ENCODE measurements around the gene INTS2. TPM values are rescaled to one million over a fixed set of nuclear protein-coding genes. Genes with fewer than 3 reads are reported as not detected.

INTS2 gene
- polyA plus RNA-seq, 2 of the 4 experiments (the other 2 are of a cell fraction): 14.0 to 35.0 TPM

DNA sequence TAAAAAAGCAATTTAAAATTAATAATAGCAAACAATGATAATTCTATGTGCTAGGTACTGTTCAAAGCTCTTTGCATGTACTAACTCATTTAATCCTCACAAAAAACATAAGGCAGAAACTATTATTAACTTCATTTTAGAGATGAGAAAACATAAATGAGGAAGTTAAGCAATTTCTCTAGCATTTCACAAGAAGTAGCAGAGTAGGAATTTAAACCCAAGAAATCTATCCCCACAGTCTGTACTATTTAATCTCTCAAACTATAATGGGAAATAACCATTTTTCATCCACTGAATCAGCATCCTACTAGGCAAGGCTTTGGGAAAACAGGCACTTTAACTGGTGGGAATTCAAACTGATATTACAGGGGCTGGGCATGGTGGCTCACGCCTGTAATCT lies 42.2 kb upstream of the INTS2 start:
- ATAC-seq (no peak), FAIRE-seq (no peak), DNase-seq (ENCODE audit: low read depth in 1 of 2, low spot score in 1 of 2) (no peak)
- Histone ChIP-seq H3K9me3 (no peaks in the 10 kb centered on the region), H3K4me3 (no peak overlapping the region), H3K27ac (no peak overlapping the region), H3K4me2 (no peak overlapping the region), H3K4me1 (no peaks in the 10 kb centered on the region)
- POLR2A ChIA-PET: no interaction called here
- WGBS (ENCODE audit: missing lambda C conversion rate): 88% methylated on average over 1 of the region's 1 CpG
- no peak for TF ChIP-seq ZC3H11A (IDR thresholded peaks at IDR 0.05)
- no peak for TF ChIP-seq GATA3 (IDR thresholded peaks at IDR 0.05; ENCODE audit: borderline replicate concordance)
- no peak for TF ChIP-seq ZSCAN20 (CRISPR knock-in tag; IDR thresholded peaks at IDR 0.05)
- no peak for TF ChIP-seq ZFP36 (IDR thresholded peaks at IDR 0.05; ENCODE audit: borderline replicate concordance, partially characterized antibody)
- no peak for TF ChIP-seq MYC (IDR thresholded peaks at IDR 0.05; ENCODE audit: borderline replicate concordance, low read length)
- no peak for TF ChIP-seq HOXA7 (CRISPR knock-in tag; IDR thresholded peaks at IDR 0.05)
- TF ChIP-seq RARB (CRISPR knock-in tag; IDR thresholded peaks at IDR 0.05): no peak
- TF ChIP-seq NR3C1 (IDR thresholded peaks at IDR 0.05): no peak
- TF ChIP-seq FOXS1 (CRISPR knock-in tag; IDR thresholded peaks at IDR 0.05): no peak
- TF ChIP-seq TFCP2L1 (CRISPR knock-in tag; IDR thresholded peaks at IDR 0.05): no peak
- TF ChIP-seq FOSL2 (IDR thresholded peaks at IDR 0.05): no peak
- no peak for TF ChIP-seq FOSL2 (CRISPR knock-in tag; IDR thresholded peaks at IDR 0.05)
- no peak for TF ChIP-seq NFE2L2 (conservative IDR thresholded peaks at IDR 0.05; ENCODE audit: low read length)
- TF ChIP-seq EP300 (IDR thresholded peaks at IDR 0.05): no peak
- no peak for TF ChIP-seq BHLHE40 (IDR thresholded peaks at IDR 0.05; ENCODE audit: low read depth, low read length)
- CTCF ChIA-PET: interaction anchor here (1.0 to 2.7 kb wide), 2 partner anchors 11 to 30 kb away, joined by 3 to 7 read pairs; no protein-coding TSS in a partner anchor

DNA sequence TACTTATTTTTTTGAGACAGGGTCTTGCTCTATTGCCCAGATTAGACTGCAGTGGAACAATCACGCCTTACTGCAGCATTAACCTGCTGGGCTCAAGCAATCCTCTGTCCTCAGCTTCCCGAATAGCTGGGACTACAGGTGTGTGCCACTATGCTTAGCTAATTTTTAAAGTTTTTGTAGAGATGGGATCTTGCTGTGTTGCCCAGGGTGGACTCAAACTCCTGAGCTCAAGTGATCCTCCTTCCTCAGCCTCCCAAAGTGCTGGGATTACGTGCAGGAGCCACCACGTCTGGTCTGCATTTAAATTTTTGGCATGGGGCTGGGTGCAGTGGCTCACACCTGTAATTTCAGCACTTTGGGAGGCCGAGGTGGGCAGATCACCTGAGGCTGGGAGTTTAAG lies 41.0 kb upstream of the INTS2 start:
- POLR2A ChIA-PET: no interaction called here
- CTCF ChIA-PET: interaction anchor here (2.7 kb wide), 1 partner anchor 12 kb away, joined by 7 read pairs; no protein-coding TSS in a partner anchor
- WGBS (ENCODE audit: missing lambda C conversion rate): 91% methylated on average over 5 of the region's 5 CpGs

More for the DNA sequence above, 41.0 kb upstream of the INTS2 start:
- Histone ChIP-seq H3K4me1 (no peaks in the 10 kb centered on the region), H3K9me3 (no peaks in the 10 kb centered on the region), H3K4me2 (no peak overlapping the region), H3K27ac (no peak overlapping the region), H3K4me3 (no peak overlapping the region)
- DNase-seq (ENCODE audit: low read depth in 1 of 2, low spot score in 1 of 2) (no peak), ATAC-seq (no peak), FAIRE-seq (no peak)
- TF ChIP-seq, protein P1, sequence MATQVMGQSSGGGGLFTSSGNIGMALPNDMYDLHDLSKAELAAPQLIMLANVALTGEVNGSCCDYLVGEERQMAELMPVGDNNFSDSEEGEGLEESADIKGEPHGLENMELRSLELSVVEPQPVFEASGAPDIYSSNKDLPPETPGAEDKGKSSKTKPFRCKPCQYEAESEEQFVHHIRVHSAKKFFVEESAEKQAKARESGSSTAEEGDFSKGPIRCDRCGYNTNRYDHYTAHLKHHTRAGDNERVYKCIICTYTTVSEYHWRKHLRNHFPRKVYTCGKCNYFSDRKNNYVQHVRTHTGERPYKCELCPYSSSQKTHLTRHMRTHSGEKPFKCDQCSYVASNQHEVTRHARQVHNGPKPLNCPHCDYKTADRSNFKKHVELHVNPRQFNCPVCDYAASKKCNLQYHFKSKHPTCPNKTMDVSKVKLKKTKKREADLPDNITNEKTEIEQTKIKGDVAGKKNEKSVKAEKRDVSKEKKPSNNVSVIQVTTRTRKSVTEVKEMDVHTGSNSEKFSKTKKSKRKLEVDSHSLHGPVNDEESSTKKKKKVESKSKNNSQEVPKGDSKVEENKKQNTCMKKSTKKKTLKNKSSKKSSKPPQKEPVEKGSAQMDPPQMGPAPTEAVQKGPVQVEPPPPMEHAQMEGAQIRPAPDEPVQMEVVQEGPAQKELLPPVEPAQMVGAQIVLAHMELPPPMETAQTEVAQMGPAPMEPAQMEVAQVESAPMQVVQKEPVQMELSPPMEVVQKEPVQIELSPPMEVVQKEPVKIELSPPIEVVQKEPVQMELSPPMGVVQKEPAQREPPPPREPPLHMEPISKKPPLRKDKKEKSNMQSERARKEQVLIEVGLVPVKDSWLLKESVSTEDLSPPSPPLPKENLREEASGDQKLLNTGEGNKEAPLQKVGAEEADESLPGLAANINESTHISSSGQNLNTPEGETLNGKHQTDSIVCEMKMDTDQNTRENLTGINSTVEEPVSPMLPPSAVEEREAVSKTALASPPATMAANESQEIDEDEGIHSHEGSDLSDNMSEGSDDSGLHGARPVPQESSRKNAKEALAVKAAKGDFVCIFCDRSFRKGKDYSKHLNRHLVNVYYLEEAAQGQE (IDR thresholded peaks at IDR 0.05): no peak
- TF ChIP-seq ZNF302 (CRISPR knock-in tag; IDR thresholded peaks at IDR 0.05) (no peak), MAZ (IDR thresholded peaks at IDR 0.05; ENCODE audit: borderline replicate concordance, low read depth, low read length) (no peak), KDM5A (IDR thresholded peaks at IDR 0.05) (no peak), MYC (IDR thresholded peaks at IDR 0.05; ENCODE audit: borderline replicate concordance, low read length) (no peak), MAFK (IDR thresholded peaks at IDR 0.05; ENCODE audit: partially characterized antibody) (no peak)
- TF ChIP-seq, protein P2, sequence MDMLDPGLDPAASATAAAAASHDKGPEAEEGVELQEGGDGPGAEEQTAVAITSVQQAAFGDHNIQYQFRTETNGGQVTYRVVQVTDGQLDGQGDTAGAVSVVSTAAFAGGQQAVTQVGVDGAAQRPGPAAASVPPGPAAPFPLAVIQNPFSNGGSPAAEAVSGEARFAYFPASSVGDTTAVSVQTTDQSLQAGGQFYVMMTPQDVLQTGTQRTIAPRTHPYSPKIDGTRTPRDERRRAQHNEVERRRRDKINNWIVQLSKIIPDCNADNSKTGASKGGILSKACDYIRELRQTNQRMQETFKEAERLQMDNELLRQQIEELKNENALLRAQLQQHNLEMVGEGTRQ (IDR thresholded peaks at IDR 0.05): no peak
- TF ChIP-seq, protein P3, sequence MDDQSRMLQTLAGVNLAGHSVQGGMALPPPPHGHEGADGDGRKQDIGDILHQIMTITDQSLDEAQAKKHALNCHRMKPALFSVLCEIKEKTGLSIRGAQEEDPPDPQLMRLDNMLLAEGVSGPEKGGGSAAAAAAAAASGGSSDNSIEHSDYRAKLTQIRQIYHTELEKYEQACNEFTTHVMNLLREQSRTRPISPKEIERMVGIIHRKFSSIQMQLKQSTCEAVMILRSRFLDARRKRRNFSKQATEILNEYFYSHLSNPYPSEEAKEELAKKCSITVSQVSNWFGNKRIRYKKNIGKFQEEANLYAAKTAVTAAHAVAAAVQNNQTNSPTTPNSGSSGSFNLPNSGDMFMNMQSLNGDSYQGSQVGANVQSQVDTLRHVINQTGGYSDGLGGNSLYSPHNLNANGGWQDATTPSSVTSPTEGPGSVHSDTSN (IDR thresholded peaks at IDR 0.05): no peak
- TF ChIP-seq, protein P4, sequence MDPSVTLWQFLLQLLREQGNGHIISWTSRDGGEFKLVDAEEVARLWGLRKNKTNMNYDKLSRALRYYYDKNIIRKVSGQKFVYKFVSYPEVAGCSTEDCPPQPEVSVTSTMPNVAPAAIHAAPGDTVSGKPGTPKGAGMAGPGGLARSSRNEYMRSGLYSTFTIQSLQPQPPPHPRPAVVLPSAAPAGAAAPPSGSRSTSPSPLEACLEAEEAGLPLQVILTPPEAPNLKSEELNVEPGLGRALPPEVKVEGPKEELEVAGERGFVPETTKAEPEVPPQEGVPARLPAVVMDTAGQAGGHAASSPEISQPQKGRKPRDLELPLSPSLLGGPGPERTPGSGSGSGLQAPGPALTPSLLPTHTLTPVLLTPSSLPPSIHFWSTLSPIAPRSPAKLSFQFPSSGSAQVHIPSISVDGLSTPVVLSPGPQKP (IDR thresholded peaks at IDR 0.05; ENCODE audit: low read depth, low read length): no peak
- TF ChIP-seq, protein P5, sequence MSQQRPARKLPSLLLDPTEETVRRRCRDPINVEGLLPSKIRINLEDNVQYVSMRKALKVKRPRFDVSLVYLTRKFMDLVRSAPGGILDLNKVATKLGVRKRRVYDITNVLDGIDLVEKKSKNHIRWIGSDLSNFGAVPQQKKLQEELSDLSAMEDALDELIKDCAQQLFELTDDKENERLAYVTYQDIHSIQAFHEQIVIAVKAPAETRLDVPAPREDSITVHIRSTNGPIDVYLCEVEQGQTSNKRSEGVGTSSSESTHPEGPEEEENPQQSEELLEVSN (IDR thresholded peaks at IDR 0.05; ENCODE audit: borderline replicate concordance, low read depth): no peak
- TF ChIP-seq, protein P6, sequence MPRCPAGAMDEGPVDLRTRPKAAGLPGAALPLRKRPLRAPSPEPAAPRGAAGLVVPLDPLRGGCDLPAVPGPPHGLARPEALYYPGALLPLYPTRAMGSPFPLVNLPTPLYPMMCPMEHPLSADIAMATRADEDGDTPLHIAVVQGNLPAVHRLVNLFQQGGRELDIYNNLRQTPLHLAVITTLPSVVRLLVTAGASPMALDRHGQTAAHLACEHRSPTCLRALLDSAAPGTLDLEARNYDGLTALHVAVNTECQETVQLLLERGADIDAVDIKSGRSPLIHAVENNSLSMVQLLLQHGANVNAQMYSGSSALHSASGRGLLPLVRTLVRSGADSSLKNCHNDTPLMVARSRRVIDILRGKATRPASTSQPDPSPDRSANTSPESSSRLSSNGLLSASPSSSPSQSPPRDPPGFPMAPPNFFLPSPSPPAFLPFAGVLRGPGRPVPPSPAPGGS (IDR thresholded peaks at IDR 0.05): no peak
- TF ChIP-seq, protein P7, sequence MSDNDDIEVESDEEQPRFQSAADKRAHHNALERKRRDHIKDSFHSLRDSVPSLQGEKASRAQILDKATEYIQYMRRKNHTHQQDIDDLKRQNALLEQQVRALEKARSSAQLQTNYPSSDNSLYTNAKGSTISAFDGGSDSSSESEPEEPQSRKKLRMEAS (IDR thresholded peaks at IDR 0.05): no peak
- TF ChIP-seq, protein P8, sequence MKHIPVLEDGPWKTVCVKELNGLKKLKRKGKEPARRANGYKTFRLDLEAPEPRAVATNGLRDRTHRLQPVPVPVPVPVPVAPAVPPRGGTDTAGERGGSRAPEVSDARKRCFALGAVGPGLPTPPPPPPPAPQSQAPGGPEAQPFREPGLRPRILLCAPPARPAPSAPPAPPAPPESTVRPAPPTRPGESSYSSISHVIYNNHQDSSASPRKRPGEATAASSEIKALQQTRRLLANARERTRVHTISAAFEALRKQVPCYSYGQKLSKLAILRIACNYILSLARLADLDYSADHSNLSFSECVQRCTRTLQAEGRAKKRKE (CRISPR knock-in tag; IDR thresholded peaks at IDR 0.05; ENCODE audit: low read depth): no peak
